ENCODE measurements around the gene SEPTIN8. TPM values are rescaled to one million over a fixed set of nuclear protein-coding genes. Genes with fewer than 3 reads are reported as not detected.

Gene SEPTIN8
- total and polyA plus RNA-seq, 2 donors (not counting 1 experiment from before 2014, with no cell fraction given), result 4.0 to 5.9 TPM

GRCh38 chr5:132760601-132761317 is 16.3 kb downstream of the SEPTIN8 start:
- H3K27ac Mint-ChIP-seq, result no peak overlapping the region
- no peak overlapping the region for H3K4me2 ChIP-seq (replicated peaks; ENCODE audit: low read depth, low read length, poor library complexity, severe bottlenecking)
- H3K27me3 ChIP-seq (replicated peaks in 1 of 4; ENCODE audit: control extremely low read depth in 1 of 4, control insufficient read depth in 3 of 4, insufficient read depth in 4 of 4, low read length in 3 of 4), result no peaks in the 10 kb centered on the region
- TF ChIP-seq EZH2 (IDR thresholded peaks at IDR 0.05; ENCODE audit: borderline replicate concordance, insufficient read depth, low read depth, low read length, poor library complexity, severe bottlenecking), result no peak
- no peak for TF ChIP-seq CTCF (IDR thresholded peaks at IDR 0.05)
- ChIA-PET CTCF (no interaction called here), POLR2A (no interaction called here)
- no peaks in the 10 kb centered on the region for H3K4me1 Mint-ChIP-seq
- 93% methylated on average over 20 of the region's 21 CpGs for WGBS (ENCODE audit: insufficient coverage)
- intact Hi-C loops (cut with micrococcal nuclease), result no loop called here
- no peak overlapping the region for H2AFZ ChIP-seq (ENCODE audit: insufficient read depth, low read depth, low read length, poor library complexity, severe bottlenecking)
- no peaks in the 10 kb centered on the region for H3K79me2 ChIP-seq (ENCODE audit: control insufficient read depth, insufficient read depth, low read length)
- no peaks in the 10 kb centered on the region for H3K36me3 ChIP-seq (replicated peaks in 1 of 2; ENCODE audit: control extremely low read depth in 1 of 2, control insufficient read depth in 1 of 2, extremely low read depth in 1 of 2, insufficient read depth in 2 of 2, low read length in 1 of 2)
- H3K9ac ChIP-seq (ENCODE audit: low read length), result no peak overlapping the region
- DNase-seq (no peak), ATAC-seq (ENCODE audit: low read depth) (no peak)
- no peaks in the 10 kb centered on the region for H3K9me3 Mint-ChIP-seq (ENCODE audit: insufficient read depth)
- H3K9me3 ChIP-seq (ENCODE audit: control extremely low read depth in 1 of 3, control insufficient read depth in 2 of 3, insufficient read depth in 1 of 3, low read length in 2 of 3), result no peaks in the 10 kb centered on the region
- no peaks in the 10 kb centered on the region for H3K4me1 ChIP-seq (ENCODE audit: control insufficient read depth in 2 of 2, insufficient read depth in 2 of 2, low read length in 2 of 2)
- H3K4me3 Mint-ChIP-seq, result no peak overlapping the region
- H4K20me1 ChIP-seq (ENCODE audit: control insufficient read depth, insufficient read depth, low read length, poor library complexity, severe bottlenecking), result no peaks in the 10 kb centered on the region
- H3K4me3 ChIP-seq (ENCODE audit: control extremely low read depth in 1 of 5, extremely low read depth in 1 of 5, insufficient read depth in 1 of 5, low read depth in 2 of 5, low read length in 4 of 5), result no peak overlapping the region
- no peaks in the 10 kb centered on the region for H3K27me3 Mint-ChIP-seq
- no peak overlapping the region for H3K27ac ChIP-seq (ENCODE audit: low read length in 2 of 2)

GRCh38 chr5:132760049-132760420 is 17.0 kb downstream of the SEPTIN8 start:
- H3K9me3 Mint-ChIP-seq (ENCODE audit: insufficient read depth), result no peaks in the 10 kb centered on the region
- H3K9ac ChIP-seq (ENCODE audit: low read length), result no peak overlapping the region
- DNase-seq, result no peak
- H3K27ac ChIP-seq (ENCODE audit: low read length in 2 of 2), result no peak overlapping the region
- no peak for TF ChIP-seq EZH2 (IDR thresholded peaks at IDR 0.05; ENCODE audit: borderline replicate concordance, insufficient read depth, low read depth, low read length, poor library complexity, severe bottlenecking)
- no peak for TF ChIP-seq CTCF (IDR thresholded peaks at IDR 0.05)
- no peaks in the 10 kb centered on the region for H3K36me3 ChIP-seq (replicated peaks in 1 of 2; ENCODE audit: control extremely low read depth in 1 of 2, control insufficient read depth in 1 of 2, extremely low read depth in 1 of 2, insufficient read depth in 2 of 2, low read length in 1 of 2)
- no peaks in the 10 kb centered on the region for H3K4me1 Mint-ChIP-seq
- ChIA-PET POLR2A (no interaction called here), CTCF (no interaction called here)
- no peaks in the 10 kb centered on the region for H3K27me3 Mint-ChIP-seq
- no peak overlapping the region for H3K4me3 Mint-ChIP-seq
- 95% methylated on average over 9 of the region's 12 CpGs for WGBS (ENCODE audit: insufficient coverage)
- H3K4me2 ChIP-seq (replicated peaks; ENCODE audit: low read depth, low read length, poor library complexity, severe bottlenecking), result no peak overlapping the region
- no peak for ATAC-seq (ENCODE audit: low read depth)
- H3K4me3 ChIP-seq (ENCODE audit: control extremely low read depth in 1 of 5, extremely low read depth in 1 of 5, insufficient read depth in 1 of 5, low read depth in 2 of 5, low read length in 4 of 5), result no peak overlapping the region
- H3K79me2 ChIP-seq (ENCODE audit: control insufficient read depth, insufficient read depth, low read length), result no peaks in the 10 kb centered on the region
- no peaks in the 10 kb centered on the region for H4K20me1 ChIP-seq (ENCODE audit: control insufficient read depth, insufficient read depth, low read length, poor library complexity, severe bottlenecking)
- intact Hi-C loops (cut with micrococcal nuclease), result no loop called here
- no peaks in the 10 kb centered on the region for H3K9me3 ChIP-seq (ENCODE audit: control extremely low read depth in 1 of 3, control insufficient read depth in 2 of 3, insufficient read depth in 1 of 3, low read length in 2 of 3)
- no peak overlapping the region for H2AFZ ChIP-seq (ENCODE audit: insufficient read depth, low read depth, low read length, poor library complexity, severe bottlenecking)
- no peak overlapping the region for H3K27ac Mint-ChIP-seq
- H3K4me1 ChIP-seq (ENCODE audit: control insufficient read depth in 2 of 2, insufficient read depth in 2 of 2, low read length in 2 of 2), result no peaks in the 10 kb centered on the region
- H3K27me3 ChIP-seq (replicated peaks in 1 of 4; ENCODE audit: control extremely low read depth in 1 of 4, control insufficient read depth in 3 of 4, insufficient read depth in 4 of 4, low read length in 3 of 4), result no peaks in the 10 kb centered on the region
